Inflammatory macrophage treated with lipopolysaccharide for 1 hour (primary cell): ENCODE results near the gene SFMBT2.
A peak's percentile ranks its signal among the peaks of the same experiment; 100 is the strongest.

ENCODE experiments used
- DNase-seq, 2 donors: peaks; one replicate each; pipeline ENCODE4 v3.0.0-alpha.2; 2020 to 2022

Gene SFMBT2

GRCh38 chr10:7170626-7171322 is 240.1 kb downstream of the SFMBT2 start:
- DNase-seq, result no peak

GRCh38 chr10:7168414-7168813 is 242.4 kb downstream of the SFMBT2 start:
- no peak for DNase-seq

- no peak for DNase-seq
Observed at GRCh38 chr10:7165500-7166177, 245.2 kb downstream of the SFMBT2 start.

- no peak for DNase-seq
Observed at GRCh38 chr10:7164955-7165354, 245.9 kb downstream of the SFMBT2 start.

GRCh38 chr10:7162331-7162730 is 248.5 kb downstream of the SFMBT2 start:
- no peak for DNase-seq

- no peak for DNase-seq
Observed at GRCh38 chr10:7161484-7162250, 249.2 kb downstream of the SFMBT2 start.

- DNase-seq, result no peak
Observed at GRCh38 chr10:7159928-7160327, 250.9 kb downstream of the SFMBT2 start.

GRCh38 chr10:7159517-7159916 is 251.3 kb downstream of the SFMBT2 start:
- DNase-seq, result no peak

- DNase-seq, result peak; percentile 27 to 46
Observed at GRCh38 chr10:7157091-7157490, 253.7 kb downstream of the SFMBT2 start.

- DNase-seq, result no peak
Observed at GRCh38 chr10:7153750-7154149, 257.1 kb downstream of the SFMBT2 start.

GRCh38 chr10:7152982-7153381 is 257.9 kb downstream of the SFMBT2 start:
- DNase-seq, result no peak

- DNase-seq, result no peak
Observed at GRCh38 chr10:7152341-7152740, 258.5 kb downstream of the SFMBT2 start.

- DNase-seq, result no peak
Observed at GRCh38 chr10:7151538-7151937, 259.3 kb downstream of the SFMBT2 start.

- no peak for DNase-seq
Observed at GRCh38 chr10:7150349-7150748, 260.5 kb downstream of the SFMBT2 start.

- no peak for DNase-seq
Observed at GRCh38 chr10:7146189-7146588, 264.6 kb downstream of the SFMBT2 start.

GRCh38 chr10:7136016-7136415 is 274.8 kb downstream of the SFMBT2 start:
- DNase-seq, result no peak

- no peak for DNase-seq
Observed at GRCh38 chr10:7135188-7135587, 275.6 kb downstream of the SFMBT2 start.

GRCh38 chr10:7134448-7134847 is 276.4 kb downstream of the SFMBT2 start:
- DNase-seq, result no peak

- DNase-seq, result no peak
Observed at GRCh38 chr10:7133958-7134357, 276.9 kb downstream of the SFMBT2 start.

GRCh38 chr10:7133278-7133677 is 277.6 kb downstream of the SFMBT2 start:
- DNase-seq, result no peak

- peak in 1 of 2 donors; percentile 71 for DNase-seq
Observed at GRCh38 chr10:7130191-7130911, 280.5 kb downstream of the SFMBT2 start.

GRCh38 chr10:7123774-7124173 is 287.1 kb downstream of the SFMBT2 start:
- peak; percentile 5 to 24 for DNase-seq

- DNase-seq, result no peak
Observed at GRCh38 chr10:7122561-7122960, 288.3 kb downstream of the SFMBT2 start.
